K562 (cell line): Measurements from ENCODE around the gene ANKRD23. TPM values are rescaled to one million over a fixed set of nuclear protein-coding genes. Genes with fewer than 3 reads are reported as not detected.

ENCODE experiments used
- ATAC-seq: fragments of 200-7000 bp; cut with Tn5 transposase; 3 replicates; pipeline ENCODE4 v1.9.1; 2020; ENCODE audit warnings: moderate library complexity
- BruUV-seq: library from RNA; stranded (reverse); fragments of 400-500 nt; replicated peaks from 2 replicates; lab custom pipeline; 2021; lab: Mats Ljungman, UMichigan
- CTCF ChIA-PET: fragments of 300-600 bp; formaldehyde crosslinking; extraction: SDS; loops from one replicate; lab custom pipeline; 2021; ENCODE audit warnings: low intra/inter-chr PET ratio; lab: Yijun Ruan, JAX
- POLR2A ChIA-PET: fragments of 300-600, 350-650 bp; sonication (Branson Sonifier 250); formaldehyde crosslinking; extraction: SDS; loops from one replicate; lab custom pipeline; 2021; ENCODE audit warnings: antibody characterized with exemption, inconsistent platforms; lab: Yijun Ruan, JAX
- DNase-seq, 4 experiments: peaks; one replicate each; pipeline versions ENCODE4 v3.0.0 to v3.0.0-alpha.2; 2011 to 2018; ENCODE audit warnings: low spot score in 3 of 4, mixed read lengths in 3 of 4; ENCODE audit errors: extremely low read depth in 1 of 4
- FAIRE-seq: peaks from 2 replicates; lab custom pipeline; 2011; peaks lifted over from hg19 to GRCh38; lab: Jason Lieb, UNC
- H2AFZ ChIP-seq: 2 replicates; pipeline ENCODE4 v1.6.0; 2011; ENCODE audit warnings: low read depth, low read length, control low read depth, inconsistent platforms
- H3K27ac ChIP-seq: fragments of 200-600 bp; 3 replicates; pipeline ENCODE4 v1.8.0; 2011; ENCODE audit warnings: low read depth, mild to moderate bottlenecking, control low read depth, inconsistent platforms, low read length, moderate library complexity, mixed read lengths; ENCODE audit errors: extremely low read depth
- H3K27me3 ChIP-seq, 2 experiments: fragments of 300-600 bp in 1 of 2; 2 replicates in 1 of 2; 3 replicates in 1 of 2; pipeline versions ENCODE4 v1.6.0 to v1.8.0; 2011; ENCODE audit warnings: inconsistent platforms in 2 of 2, low read length in 2 of 2, mild to moderate bottlenecking in 1 of 2, mixed read lengths in 1 of 2, moderate library complexity in 1 of 2; ENCODE audit not compliant: control insufficient read depth in 2 of 2, insufficient read depth in 2 of 2
- H3K36me3 ChIP-seq: fragments of 300-600 bp; 3 replicates; pipeline ENCODE4 v1.8.0; 2011; ENCODE audit warnings: mild to moderate bottlenecking, low read length, inconsistent platforms; ENCODE audit not compliant: control insufficient read depth, insufficient read depth
- H3K4me1 ChIP-seq, 2 experiments: fragments of 200-600 bp in 1 of 2; replicated peaks in 1 of 2; 2 replicates in 1 of 2; 3 replicates in 1 of 2; pipeline versions ENCODE4 v1.5.1 to v1.8.0; 2011; ENCODE audit warnings: inconsistent platforms in 2 of 2, low read length in 2 of 2, mild to moderate bottlenecking in 1 of 2, mixed read lengths in 1 of 2, moderate library complexity in 1 of 2; ENCODE audit not compliant: control insufficient read depth in 2 of 2, insufficient read depth in 2 of 2
- H3K4me2 ChIP-seq: 2 replicates; pipeline ENCODE4 v1.6.1; 2011; ENCODE audit warnings: low read length, control low read depth, inconsistent platforms, mixed read lengths; ENCODE audit not compliant: insufficient read depth
- H3K4me3 ChIP-seq: fragments of 200-600 bp; sonication (generic), shearing (Covaris generic); 2 replicates; pipeline ENCODE4 v1.5.1; 2016; ENCODE audit warnings: control low read depth, inconsistent platforms
- H3K79me2 ChIP-seq: fragments of 200-600 bp; 3 replicates; pipeline ENCODE4 v1.8.0; 2011; ENCODE audit warnings: low read length, inconsistent platforms; ENCODE audit not compliant: control insufficient read depth, insufficient read depth
- H3K9ac ChIP-seq, 2 experiments: 2 replicates each; pipeline versions ENCODE4 v1.6.0 to v1.6.1; 2011; ENCODE audit warnings: low read depth in 2 of 2, low read length in 2 of 2, control low read depth in 1 of 2, inconsistent platforms in 1 of 2, mild to moderate bottlenecking in 1 of 2, mixed read lengths in 1 of 2; ENCODE audit not compliant: insufficient read depth in 1 of 2
- H3K9me1 ChIP-seq: one replicate; pipeline ENCODE4 v1.6.0; 2011; ENCODE audit warnings: inconsistent platforms, mild to moderate bottlenecking, low read length, moderate library complexity; ENCODE audit not compliant: control insufficient read depth, insufficient read depth
- H3K9me3 ChIP-seq: replicated peaks from 2 replicates; pipeline ENCODE4 v1.5.1; 2011; ENCODE audit warnings: low read depth, low read length, inconsistent platforms; ENCODE audit not compliant: control insufficient read depth, insufficient read depth
- H4K20me1 ChIP-seq: replicated peaks from 2 replicates; pipeline ENCODE4 v1.6.1; 2011; ENCODE audit warnings: low read length, inconsistent platforms, mixed read lengths; ENCODE audit not compliant: control insufficient read depth, insufficient read depth
- ARID4B ChIP-seq: sonication (generic); formaldehyde crosslinking; IDR thresholded peaks from 2 replicates; pipeline ENCODE4 v1.8.0; 2022; ENCODE audit warnings: mild to moderate bottlenecking, missing genetic modification reagents
- ATF4 ChIP-seq: fragments of 450-650 bp; formaldehyde crosslinking; IDR thresholded peaks from 2 replicates; pipeline ENCODE4 v1.4.0; 2022; ENCODE audit warnings: mild to moderate bottlenecking, moderate library complexity
- BDP1 ChIP-seq: IDR thresholded peaks from 3 replicates; pipeline ENCODE4 v1.6.1; 2011; ENCODE audit not compliant: insufficient read length, insufficient read depth
- GATAD2A ChIP-seq: fragments of 450-650 bp; IDR thresholded peaks from 2 replicates; pipeline ENCODE4 v1.6.1; 2017
- HEY1 ChIP-seq: fragments of 250-450 bp; sonication (Bioruptor Pico); IDR thresholded peaks from 2 replicates; pipeline ENCODE4 v1.5.0; 2020; ENCODE audit warnings: mild to moderate bottlenecking, moderate library complexity, borderline replicate concordance
- KLF16 ChIP-seq: IDR thresholded peaks from 2 replicates; pipeline ENCODE4 v1.6.1; 2016; ENCODE audit warnings: antibody characterized with exemption
- MEF2A ChIP-seq: IDR thresholded peaks from 2 replicates; pipeline ENCODE4 v1.6.1; 2011; ENCODE audit warnings: low read depth, mild to moderate bottlenecking, low read length, moderate library complexity; ENCODE audit not compliant: control insufficient read depth
- NFRKB ChIP-seq: fragments of 450-650 bp; IDR thresholded peaks from 2 replicates; pipeline ENCODE4 v1.6.1; 2016; ENCODE audit warnings: low read depth
- POLR2G ChIP-seq: fragments of 200-400 bp; formaldehyde crosslinking; IDR thresholded peaks from 2 replicates; pipeline ENCODE4 v1.6.1; 2017; ENCODE audit warnings: low read depth, mild to moderate bottlenecking, antibody characterized with exemption, low read length, moderate library complexity
- SRF ChIP-seq, 2 experiments: fragments of 250-450, 450-650 bp in 1 of 2; sonication (Bioruptor Pico) in 1 of 2; sonication (generic) in 1 of 2; formaldehyde crosslinking; IDR thresholded peaks; 2 replicates each; pipeline versions ENCODE4 v1.5.0 to v1.5.1; 2020 to 2022; ENCODE audit warnings: mild to moderate bottlenecking in 1 of 2, missing genetic modification reagents in 1 of 2
- TEAD1 ChIP-seq, 2 experiments: fragments of 450-650 bp in 1 of 2; sonication (generic) in 1 of 2; formaldehyde crosslinking; IDR thresholded peaks; 2 replicates each; pipeline versions ENCODE4 v1.4.0 to v1.8.0; 2020 to 2022; ENCODE audit warnings: mild to moderate bottlenecking in 2 of 2, missing genetic modification reagents in 1 of 2
- TFE3 ChIP-seq: fragments of 450-650 bp; formaldehyde crosslinking; IDR thresholded peaks from 2 replicates; pipeline ENCODE4 v1.4.0; 2020; ENCODE audit warnings: mild to moderate bottlenecking, mixed read lengths
- ZNF511 ChIP-seq: sonication (generic); formaldehyde crosslinking; IDR thresholded peaks from 2 replicates; pipeline ENCODE4 v1.8.0; 2022; ENCODE audit warnings: mild to moderate bottlenecking, missing genetic modification reagents
- WGBS: fragments of 100-300 bp; shearing (Covaris generic); methylation state at CpG from one replicate; pipeline ENCODE4 v1.1.6; 2016; ENCODE audit warnings: low coverage, mixed read lengths; ENCODE audit not compliant: insufficient coverage; ENCODE audit errors: missing lambda C conversion rate; 5-methylcytosine and 5-hydroxymethylcytosine counted together
- in situ Hi-C: fragments of 300-500 bp; cut with MboI; formaldehyde crosslinking; loops from 4 replicates; pipeline ENCODE4 v1.15.0; 2018; ENCODE audit warnings: inconsistent platforms, mixed read lengths
- intact Hi-C: fragments of 100-400 bp; cut with micrococcal nuclease; formaldehyde crosslinking; loops from 2 replicates; pipeline ENCODE4 v1.14.2; 2022
- polyA plus RNA-seq, 8 experiments: library from polyadenylated mRNA; depleted of rRNA in 4 of 8; stranded (reverse) in 5 of 8; unstranded in 3 of 8; fragments of >200 nt; fragmentation: Nextera tagmentation in 2 of 8; fragmentation: Illumina TruSeq in 1 of 8; extraction: Ambion mirVana in 2 of 8; extraction: Trizol in 1 of 8; gene quantifications; 2 replicates each; pipeline versions ENCODE4 v1.2.1 to v1.2.3, GENCODE V29; 2011 to 2014; ENCODE audit warnings: inconsistent platforms in 1 of 8, missing spikeins in 1 of 8
- total RNA-seq, 7 experiments: library from RNA; depleted of rRNA in 6 of 7; stranded (reverse); fragments of >200 nt in 6 of 7; fragmentation: Illumina TruSeq in 2 of 7; extraction: Trizol in 2 of 7; gene quantifications; 2 replicates each; pipeline versions ENCODE4 v1.2.1 to v1.2.3, GENCODE V29; 2011 to 2021; ENCODE audit warnings: low replicate concordance in 1 of 7

The ANKRD23 gene
- total and polyA plus RNA-seq, 9 of the 15 experiments (the other 6 are each of a cell fraction or from before 2014, with no cell fraction given): 0.32 to 4.8 (median 2.8) TPM

- ATAC-seq (no peak), DNase-seq (no peak), FAIRE-seq (no peak)
- no peak overlapping the region for H2AFZ ChIP-seq
- peak overlapping the region; percentile 95 for H3K27ac ChIP-seq
- intact Hi-C loops (no loop called here), in situ Hi-C loops (loop anchor here (25.0 kb wide), 1 partner anchor 245 kb away; the partner anchor contains the start of gene ANKRD36)
- peaks cover 8% of the 10 kb centered on the region for H3K9me1 ChIP-seq
- H3K9ac ChIP-seq: peak overlapping the region; percentile 90 to 100
- H3K9me3 ChIP-seq: no peaks in the 10 kb centered on the region
- peaks cover 16% of the 10 kb centered on the region; the same call in 1 of the 2 replicates for H4K20me1 ChIP-seq
- peaks cover 61% of the 10 kb centered on the region for H3K36me3 ChIP-seq
- H3K4me1 ChIP-seq: peaks cover 12 to 78% of the 10 kb centered on the region in 2 experiments; a peak in 4 of 5 replicates
- H3K4me2 ChIP-seq: peak overlapping the region; percentile 93
- WGBS: 60% methylated on average over 21 of the region's 22 CpGs
- no peaks in the 10 kb centered on the region for H3K27me3 ChIP-seq
- H3K79me2 ChIP-seq: peaks cover 83% of the 10 kb centered on the region
- CTCF ChIA-PET: no interaction called here
- POLR2A ChIA-PET: interaction anchor here (0.6 to 2.7 kb wide), 4 partner anchors 9 to 57 kb away, joined by 4 to 20 read pairs (median 4); partner anchors contain the start of gene ANKRD39
- BruUV-seq: TSS peak; percentile 37
- peak overlapping the region; percentile 97 for H3K4me3 ChIP-seq
- TF ChIP-seq POLR2G (0 out of 2 replicates have a peak, but pooled peaks have one; percentile 18), ATF4 (CRISPR knock-in tag) (no peak), ARID4B (peak; percentile 59; the same call in 1 of the 2 replicates), ZNF511 (peak; percentile 60; the same call in 1 of the 2 replicates), TEAD1 (CRISPR knock-in tag; IDR thresholded peaks at IDR 0.05) (peak in 1 of 2 experiments; percentile 51; a peak in 1 of 4 replicates), KLF16 (no peak), MEF2A (no peak), HEY1 (CRISPR knock-in tag) (no peak), SRF (CRISPR knock-in tag; IDR thresholded peaks at IDR 0.05) (no peak), TFE3 (CRISPR knock-in tag) (peak; percentile 29; the same call in 1 of the 2 replicates), NFRKB (no peak), GATAD2A (no peak), BDP1 (no peak)
Observed at GRCh38 chr2:96866986-96867755, 23.4 kb upstream of the ANKRD23 start.
